ENCODE data around the gene PTCHD4. TPM values are rescaled to one million over a fixed set of nuclear protein-coding genes. Genes with fewer than 3 reads are reported as not detected.

The PTCHD4 gene
- total RNA-seq, 1 experiment from 2014 or later = 0.96 TPM

GRCh38 chr6:48101290-48101689 lies 9.7 kb downstream of the PTCHD4 start:
- H3K79me2 ChIP-seq (ENCODE audit: insufficient read depth, low read length) = peaks cover 2% of the 10 kb centered on the region; the same call in 1 of the 2 replicates
- H2BK12ac ChIP-seq (ENCODE audit: insufficient read length, low read depth, low read length) = no peak overlapping the region
- H3K4ac ChIP-seq (ENCODE audit: low read depth, low read length) = no peak overlapping the region
- H2BK15ac ChIP-seq (ENCODE audit: low read depth, low read length) = no peak overlapping the region
- peaks cover 2% of the 10 kb centered on the region; the same call in 1 of the 2 replicates for H3K4me1 ChIP-seq (ENCODE audit: insufficient read depth, low read length)
- no peak overlapping the region for H3K23ac ChIP-seq (ENCODE audit: insufficient read length, low read depth, low read length)
- H3T11ph ChIP-seq (ENCODE audit: low read length) = no peak overlapping the region
- no peak overlapping the region for H3K27ac ChIP-seq (ENCODE audit: insufficient read length, low read depth, low read length)
- H4K8ac ChIP-seq (replicated peaks; ENCODE audit: insufficient read length, low read depth, low read length) = no peak overlapping the region
- no peak overlapping the region for H3K56ac ChIP-seq (ENCODE audit: insufficient read length, low read depth, low read length)
- no peak for DNase-seq
- H4K20me1 ChIP-seq (ENCODE audit: control insufficient read depth, insufficient read depth, insufficient read length) = no peaks in the 10 kb centered on the region
- no peaks in the 10 kb centered on the region for H3K23me2 ChIP-seq (ENCODE audit: insufficient read length, low read depth, low read length, poor library complexity, severe bottlenecking)
- Mint-ChIP-seq H3K4me1 (peaks cover 0 to 37% of the 10 kb centered on the region in 2 experiments; a peak in 2 of 4 replicates), H3K9me3 (peaks cover 13 to 17% of the 10 kb centered on the region in 2 experiments), H3K36me3 (ENCODE audit: insufficient read depth in 1 of 3, low read depth in 3 of 3) (peaks cover 5 to 41% (median 21%) of the 10 kb centered on the region in 3 experiments; a peak in 6 of 7 replicates), H3K4me3 (no peak overlapping the region), H3K27ac (no peak overlapping the region), H3K27me3 (ENCODE audit: low read depth) (no peaks in the 10 kb centered on the region)
- H3K9me3 ChIP-seq (ENCODE audit: control insufficient read depth, low read depth, low read length) = no peaks in the 10 kb centered on the region
- H4K5ac ChIP-seq (ENCODE audit: insufficient read length, low read depth, low read length) = no peak overlapping the region
- no peak overlapping the region for H2AK5ac ChIP-seq (ENCODE audit: insufficient read length, low read length)
- H3K27me3 ChIP-seq (ENCODE audit: insufficient read depth, low read length) = no peaks in the 10 kb centered on the region
- H3K9ac ChIP-seq (ENCODE audit: extremely low read depth, insufficient read length, low read length) = no peak overlapping the region
- H2BK20ac ChIP-seq (ENCODE audit: low read depth, low read length, poor library complexity, severe bottlenecking) = no peak overlapping the region
- no peak overlapping the region for H4K91ac ChIP-seq (ENCODE audit: insufficient read length, low read depth, low read length)
- no peak overlapping the region for H3K18ac ChIP-seq (ENCODE audit: insufficient read length, low read depth, low read length)
- WGBS (ENCODE audit: extremely low coverage, insufficient read length, low lambda C conversion rate) = no CpG with 5 or more reads among the region's 1 CpG
- no peak overlapping the region for H2BK120ac ChIP-seq (ENCODE audit: low read depth, low read length, poor library complexity, severe bottlenecking)
- H2BK5ac ChIP-seq (ENCODE audit: insufficient read length, low read length) = no peak overlapping the region
- no peak overlapping the region for H3K4me2 ChIP-seq (ENCODE audit: insufficient read depth, insufficient read length, low read length)
- H3K79me1 ChIP-seq (ENCODE audit: insufficient read depth, low read depth, low read length, poor library complexity, severe bottlenecking) = no peaks in the 10 kb centered on the region
- no peak for TF ChIP-seq CTCF (conservative IDR thresholded peaks at IDR 0.05)
- no peak overlapping the region for H2AFZ ChIP-seq (ENCODE audit: low read length)
- H3K14ac ChIP-seq (ENCODE audit: insufficient read depth, low read length) = no peak overlapping the region
